ENCODE results near the gene DNAI2.
A peak's percentile ranks its signal among the peaks of the same experiment; 100 is the strongest.

Gene DNAI2

GRCh38 chr17:74305865-74306654 lies 32.0 kb downstream of the DNAI2 start:
- no peak overlapping the region for H3K9ac ChIP-seq (ENCODE audit: low read length in 2 of 2)
- H3K27me3 ChIP-seq (ENCODE audit: control insufficient read depth in 1 of 2, insufficient read depth in 2 of 2, low read length in 2 of 2), result peaks cover 0 to 5% of the 10 kb centered on the region in 2 donors
- no peak overlapping the region for H3K27ac ChIP-seq (ENCODE audit: low read length)
- H3K36me3 ChIP-seq (ENCODE audit: control insufficient read depth in 2 of 2, insufficient read depth in 2 of 2, low read length in 2 of 2), result no peaks in the 10 kb centered on the region
- H3K4me1 ChIP-seq (ENCODE audit: control insufficient read depth, insufficient read depth, low read length), result no peaks in the 10 kb centered on the region
- H3K9me3 ChIP-seq (ENCODE audit: control insufficient read depth in 2 of 2, low read length in 2 of 2), result peaks cover 0 to 12% of the 10 kb centered on the region in 2 donors
- H3K4me3 ChIP-seq (ENCODE audit: low read length in 2 of 2), result no peak overlapping the region

GRCh38 chr17:74307984-74308773 lies 34.1 kb downstream of the DNAI2 start:
- H3K27ac ChIP-seq (ENCODE audit: low read length), result no peak overlapping the region

GRCh38 chr17:74309902-74310301 lies 35.9 kb downstream of the DNAI2 start:
- Histone ChIP-seq H3K36me3 (ENCODE audit: control insufficient read depth in 2 of 2, insufficient read depth in 2 of 2, low read length in 2 of 2) (no peaks in the 10 kb centered on the region), H3K9me3 (ENCODE audit: control insufficient read depth in 2 of 2, low read length in 2 of 2) (peaks cover 0 to 5% of the 10 kb centered on the region in 2 donors), H3K27ac (ENCODE audit: low read length) (no peak overlapping the region), H3K9ac (ENCODE audit: low read length in 2 of 2) (no peak overlapping the region), H3K27me3 (ENCODE audit: control insufficient read depth in 1 of 2, insufficient read depth in 2 of 2, low read length in 2 of 2) (peaks cover 0 to 3% of the 10 kb centered on the region in 2 donors), H3K4me3 (ENCODE audit: low read length in 2 of 2) (no peak overlapping the region), H3K4me1 (ENCODE audit: control insufficient read depth, insufficient read depth, low read length) (no peaks in the 10 kb centered on the region)

More at GRCh38 chr17:74307984-74308773, 34.1 kb downstream of the DNAI2 start:
- H3K36me3 ChIP-seq (ENCODE audit: control insufficient read depth in 2 of 2, insufficient read depth in 2 of 2, low read length in 2 of 2), result no peaks in the 10 kb centered on the region
- H3K4me1 ChIP-seq (ENCODE audit: control insufficient read depth, insufficient read depth, low read length), result no peaks in the 10 kb centered on the region
- H3K9ac ChIP-seq (ENCODE audit: low read length in 2 of 2), result no peak overlapping the region
- no peak overlapping the region for H3K4me3 ChIP-seq (ENCODE audit: low read length in 2 of 2)
- H3K27me3 ChIP-seq (ENCODE audit: control insufficient read depth in 1 of 2, insufficient read depth in 2 of 2, low read length in 2 of 2), result peaks cover 0 to 3% of the 10 kb centered on the region in 2 donors
- H3K9me3 ChIP-seq (ENCODE audit: control insufficient read depth in 2 of 2, low read length in 2 of 2), result peaks cover 0 to 12% of the 10 kb centered on the region in 2 donors

- no peaks in the 10 kb centered on the region for H3K4me1 ChIP-seq (ENCODE audit: control insufficient read depth, insufficient read depth, low read length)
These were observed 40.8 kb downstream of the DNAI2 start for GRCh38 chr17:74314877-74315276.

GRCh38 chr17:74316220-74316619 lies 42.2 kb downstream of the DNAI2 start:
- H3K36me3 ChIP-seq (ENCODE audit: control insufficient read depth in 2 of 2, insufficient read depth in 2 of 2, low read length in 2 of 2), result no peaks in the 10 kb centered on the region
- no peak overlapping the region for H3K27ac ChIP-seq (ENCODE audit: low read length)
- no peaks in the 10 kb centered on the region for H3K9me3 ChIP-seq (ENCODE audit: control insufficient read depth in 2 of 2, low read length in 2 of 2)
- H3K4me3 ChIP-seq (ENCODE audit: low read length in 2 of 2), result no peak overlapping the region
- H3K4me1 ChIP-seq (ENCODE audit: control insufficient read depth, insufficient read depth, low read length), result no peaks in the 10 kb centered on the region
- H3K27me3 ChIP-seq (ENCODE audit: control insufficient read depth in 1 of 2, insufficient read depth in 2 of 2, low read length in 2 of 2), result peaks cover 0 to 4% of the 10 kb centered on the region in 2 donors
- no peak overlapping the region for H3K9ac ChIP-seq (ENCODE audit: low read length in 2 of 2)

More at GRCh38 chr17:74314877-74315276, 40.8 kb downstream of the DNAI2 start:
- Histone ChIP-seq H3K9me3 (ENCODE audit: control insufficient read depth in 2 of 2, low read length in 2 of 2) (no peaks in the 10 kb centered on the region), H3K27me3 (ENCODE audit: control insufficient read depth in 1 of 2, insufficient read depth in 2 of 2, low read length in 2 of 2) (peaks cover 0 to 4% of the 10 kb centered on the region in 2 donors), H3K27ac (ENCODE audit: low read length) (no peak overlapping the region), H3K36me3 (ENCODE audit: control insufficient read depth in 2 of 2, insufficient read depth in 2 of 2, low read length in 2 of 2) (no peaks in the 10 kb centered on the region), H3K4me3 (ENCODE audit: low read length in 2 of 2) (no peak overlapping the region), H3K9ac (ENCODE audit: low read length in 2 of 2) (no peak overlapping the region)

GRCh38 chr17:74317071-74317470 lies 43.0 kb downstream of the DNAI2 start:
- Histone ChIP-seq H3K9ac (ENCODE audit: low read length in 2 of 2) (no peak overlapping the region), H3K4me1 (ENCODE audit: control insufficient read depth, insufficient read depth, low read length) (no peaks in the 10 kb centered on the region), H3K9me3 (ENCODE audit: control insufficient read depth in 2 of 2, low read length in 2 of 2) (no peaks in the 10 kb centered on the region), H3K27me3 (ENCODE audit: control insufficient read depth in 1 of 2, insufficient read depth in 2 of 2, low read length in 2 of 2) (peaks cover 0 to 6% of the 10 kb centered on the region in 2 donors), H3K4me3 (ENCODE audit: low read length in 2 of 2) (no peak overlapping the region), H3K36me3 (ENCODE audit: control insufficient read depth in 2 of 2, insufficient read depth in 2 of 2, low read length in 2 of 2) (no peaks in the 10 kb centered on the region), H3K27ac (ENCODE audit: low read length) (no peak overlapping the region)

- H3K36me3 ChIP-seq (ENCODE audit: control insufficient read depth in 2 of 2, insufficient read depth in 2 of 2, low read length in 2 of 2), result no peaks in the 10 kb centered on the region
These were observed 44.4 kb downstream of the DNAI2 start for GRCh38 chr17:74318391-74318790.

GRCh38 chr17:74324521-74324920 lies 50.5 kb downstream of the DNAI2 start:
- Histone ChIP-seq H3K9me3 (ENCODE audit: control insufficient read depth in 2 of 2, low read length in 2 of 2) (no peaks in the 10 kb centered on the region), H3K4me3 (ENCODE audit: low read length in 2 of 2) (no peak overlapping the region), H3K36me3 (ENCODE audit: control insufficient read depth in 2 of 2, insufficient read depth in 2 of 2, low read length in 2 of 2) (no peaks in the 10 kb centered on the region), H3K4me1 (ENCODE audit: control insufficient read depth, insufficient read depth, low read length) (peaks cover 14% of the 10 kb centered on the region), H3K27me3 (ENCODE audit: control insufficient read depth in 1 of 2, insufficient read depth in 2 of 2, low read length in 2 of 2) (peaks cover 15 to 24% of the 10 kb centered on the region in 2 donors), H3K27ac (ENCODE audit: low read length) (no peak overlapping the region), H3K9ac (ENCODE audit: low read length in 2 of 2) (no peak overlapping the region)

More at GRCh38 chr17:74318391-74318790, 44.4 kb downstream of the DNAI2 start:
- Histone ChIP-seq H3K4me3 (ENCODE audit: low read length in 2 of 2) (no peak overlapping the region), H3K27ac (ENCODE audit: low read length) (no peak overlapping the region), H3K9ac (ENCODE audit: low read length in 2 of 2) (no peak overlapping the region), H3K27me3 (ENCODE audit: control insufficient read depth in 1 of 2, insufficient read depth in 2 of 2, low read length in 2 of 2) (peaks cover 0 to 6% of the 10 kb centered on the region in 2 donors), H3K9me3 (ENCODE audit: control insufficient read depth in 2 of 2, low read length in 2 of 2) (no peaks in the 10 kb centered on the region), H3K4me1 (ENCODE audit: control insufficient read depth, insufficient read depth, low read length) (no peaks in the 10 kb centered on the region)

- H3K9ac ChIP-seq (ENCODE audit: low read length in 2 of 2), result no peak overlapping the region
- H3K36me3 ChIP-seq (ENCODE audit: control insufficient read depth in 2 of 2, insufficient read depth in 2 of 2, low read length in 2 of 2), result no peaks in the 10 kb centered on the region
- peaks cover 14% of the 10 kb centered on the region for H3K4me1 ChIP-seq (ENCODE audit: control insufficient read depth, insufficient read depth, low read length)
- H3K4me3 ChIP-seq (ENCODE audit: low read length in 2 of 2), result peak overlapping the region; percentile 12 to 70
- H3K27ac ChIP-seq (ENCODE audit: low read length), result no peak overlapping the region
- H3K9me3 ChIP-seq (ENCODE audit: control insufficient read depth in 2 of 2, low read length in 2 of 2), result no peaks in the 10 kb centered on the region
- peaks cover 20 to 24% of the 10 kb centered on the region in 2 donors for H3K27me3 ChIP-seq (ENCODE audit: control insufficient read depth in 1 of 2, insufficient read depth in 2 of 2, low read length in 2 of 2)
These were observed 51.3 kb downstream of the DNAI2 start for GRCh38 chr17:74325376-74325742.

- Histone ChIP-seq H3K4me1 (ENCODE audit: control insufficient read depth, insufficient read depth, low read length) (peaks cover 14% of the 10 kb centered on the region), H3K4me3 (ENCODE audit: low read length in 2 of 2) (peak within 1 kb of the TSS; percentile 65 to 70), H3K36me3 (ENCODE audit: control insufficient read depth in 2 of 2, insufficient read depth in 2 of 2, low read length in 2 of 2) (no peaks in the 10 kb centered on the region), H3K9me3 (ENCODE audit: control insufficient read depth in 2 of 2, low read length in 2 of 2) (no peaks in the 10 kb centered on the region), H3K27ac (ENCODE audit: low read length) (no peak within 1 kb of the TSS), H3K9ac (ENCODE audit: low read length in 2 of 2) (no peak within 1 kb of the TSS), H3K27me3 (ENCODE audit: control insufficient read depth in 1 of 2, insufficient read depth in 2 of 2, low read length in 2 of 2) (peaks cover 20 to 24% of the 10 kb centered on the region in 2 donors)
These were observed 51.8 kb downstream of the DNAI2 start, which contains the start of gene KIF19 for GRCh38 chr17:74325743-74326379. Gene KIF19, plus strand, starts transcription at chr17:74326226. Its CDS starts 124 bp downstream, at chr17:74326350.

All from stomach smooth muscle (tissue), 2 donors.